HG03432 (cell line): ENCODE results near the gene TMEM107.

Experiments used
- ATAC-seq: cut with Tn5 transposase; IDR thresholded peaks from one replicate; pipeline ENCODE4 v1.9.1; 2021; ENCODE audit warnings: mild to moderate bottlenecking, moderate library complexity; ENCODE audit not compliant: unreplicated experiment

The TMEM107 gene

DNA sequence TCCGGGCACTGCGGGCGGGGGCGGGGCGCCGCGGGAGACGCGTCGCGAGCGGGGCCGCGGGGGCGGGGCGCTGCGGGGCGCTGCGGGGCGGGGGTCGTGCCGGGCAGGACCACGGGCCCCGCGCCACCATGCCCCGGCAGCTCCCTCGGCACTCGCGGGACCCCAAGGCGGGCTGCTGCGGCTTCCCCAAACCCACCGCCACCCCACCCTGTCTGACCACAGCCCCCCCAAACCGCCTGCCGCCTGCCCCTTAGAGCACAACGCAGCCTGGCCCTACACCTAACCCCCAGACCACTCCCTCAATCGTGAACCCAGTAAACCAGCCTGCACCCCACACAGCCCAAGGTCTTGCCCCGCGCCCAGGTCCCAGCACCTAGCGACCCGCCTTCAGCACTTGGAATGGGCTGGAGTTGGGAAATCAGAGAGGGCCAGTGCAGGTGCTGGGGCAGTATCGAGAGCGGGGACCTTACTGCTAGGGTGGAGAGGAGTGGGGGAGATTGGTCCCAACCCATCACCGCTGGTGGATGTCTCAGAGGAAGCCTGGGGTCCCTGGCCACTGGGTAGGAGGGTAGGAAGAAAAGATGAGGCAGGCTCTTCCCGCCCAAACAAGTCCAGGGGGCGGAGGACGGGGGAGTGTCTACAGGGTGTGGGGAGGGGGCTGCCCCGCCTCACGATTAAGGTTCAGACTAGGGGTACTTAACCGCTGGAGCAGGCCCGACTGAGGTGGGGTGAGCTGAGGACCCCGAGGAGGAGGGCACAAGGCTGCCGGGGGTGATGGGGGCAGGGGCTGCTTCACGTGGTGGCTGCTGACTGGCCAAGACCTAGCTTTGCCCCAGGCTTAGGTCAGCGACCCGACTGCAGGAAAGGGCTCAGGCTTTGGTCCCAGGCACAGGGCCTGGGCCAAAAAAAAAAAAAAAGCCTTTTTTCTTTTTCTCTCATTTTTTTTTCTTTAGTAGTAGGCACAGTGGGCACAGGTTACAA lies 12.9 kb downstream of the TMEM107 start:
- ATAC-seq = no peak

DNA sequence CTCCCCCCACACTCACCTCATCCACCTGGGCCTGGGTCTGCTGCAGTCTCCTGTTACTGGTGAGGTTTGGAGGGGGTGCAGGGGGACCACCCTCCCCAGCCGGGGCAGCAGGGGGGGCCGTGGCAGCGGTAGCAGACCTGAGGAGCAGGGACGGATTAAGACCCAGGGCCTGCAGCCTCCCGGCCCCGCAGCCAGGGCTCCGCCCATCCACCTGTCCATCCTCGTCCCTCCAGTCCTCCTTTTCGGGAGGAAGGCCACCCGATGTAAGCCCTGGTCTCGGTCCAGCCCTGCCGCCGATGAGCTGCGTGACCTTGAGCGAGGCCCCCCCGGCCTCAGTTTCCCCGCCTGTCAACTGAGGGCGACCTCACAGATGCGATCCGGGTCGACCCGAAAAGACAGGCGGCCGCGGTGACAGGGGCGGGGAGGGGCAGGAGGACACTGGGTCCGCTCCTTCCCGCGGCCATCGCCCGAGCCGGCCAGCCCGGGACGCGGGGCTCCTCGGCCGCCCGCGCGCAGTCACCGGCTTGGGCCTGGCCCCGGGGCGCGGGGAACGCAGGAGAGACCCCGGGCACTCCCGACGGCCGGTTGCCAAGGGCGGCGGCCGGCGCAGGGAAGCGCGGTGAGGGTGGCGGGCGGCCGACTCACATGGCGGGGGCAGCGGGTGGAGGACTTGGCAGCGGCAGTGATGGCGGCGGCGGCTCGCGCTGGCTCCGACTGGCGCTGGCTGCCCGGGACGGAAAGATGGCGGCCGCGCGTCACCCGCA lies 13.8 kb downstream of the TMEM107 start, which contains the start of gene VAMP2:
VAMP2 (minus strand) TSS at position 716 of the 764 bp plus-strand sequence; CDS start at position 647, 69 bp downstream.
- ATAC-seq = peak; percentile 42

DNA sequence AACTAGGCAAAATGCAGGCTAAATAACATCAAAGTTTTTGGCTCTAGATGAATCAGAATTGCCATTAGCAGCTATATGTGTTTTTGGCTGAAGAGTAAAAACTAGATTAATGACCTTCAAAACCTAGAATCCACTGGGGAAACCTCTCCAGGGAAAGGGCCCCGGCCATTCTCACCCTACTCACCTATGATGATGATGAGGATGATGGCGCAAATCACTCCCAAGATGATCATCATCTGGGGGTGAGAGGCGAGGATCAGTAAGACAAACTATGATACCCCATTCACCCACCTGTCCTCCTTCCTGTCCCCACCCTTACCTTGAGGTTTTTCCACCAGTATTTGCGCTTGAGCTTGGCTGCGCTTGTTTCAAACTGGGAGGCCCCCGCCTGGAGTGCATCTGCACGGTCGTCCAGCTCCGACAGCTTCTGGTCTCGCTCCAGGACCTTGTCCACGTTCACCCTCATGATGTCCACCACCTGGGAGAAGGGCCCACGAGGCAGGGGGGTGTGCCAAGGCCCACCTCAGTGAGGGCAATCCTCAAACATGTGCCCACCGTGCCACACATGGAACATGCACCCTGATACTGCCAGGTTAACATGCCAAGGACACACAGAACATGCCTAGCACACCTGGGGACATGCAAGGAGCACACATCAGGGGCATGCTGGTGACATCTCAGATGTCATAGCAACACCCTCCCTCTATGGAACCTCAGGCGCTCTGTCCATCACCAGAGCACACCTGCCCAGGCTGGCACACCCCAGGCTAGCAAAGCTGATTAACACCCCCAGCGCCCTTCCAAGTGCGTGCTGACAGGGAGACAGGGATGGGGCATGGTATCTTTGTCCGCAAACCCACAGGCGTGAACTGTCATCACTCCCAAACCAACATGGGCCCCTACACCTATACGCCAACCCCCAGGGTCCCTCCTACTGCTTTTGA lies 14.6 kb downstream of the TMEM107 start:
- no peak for ATAC-seq

DNA sequence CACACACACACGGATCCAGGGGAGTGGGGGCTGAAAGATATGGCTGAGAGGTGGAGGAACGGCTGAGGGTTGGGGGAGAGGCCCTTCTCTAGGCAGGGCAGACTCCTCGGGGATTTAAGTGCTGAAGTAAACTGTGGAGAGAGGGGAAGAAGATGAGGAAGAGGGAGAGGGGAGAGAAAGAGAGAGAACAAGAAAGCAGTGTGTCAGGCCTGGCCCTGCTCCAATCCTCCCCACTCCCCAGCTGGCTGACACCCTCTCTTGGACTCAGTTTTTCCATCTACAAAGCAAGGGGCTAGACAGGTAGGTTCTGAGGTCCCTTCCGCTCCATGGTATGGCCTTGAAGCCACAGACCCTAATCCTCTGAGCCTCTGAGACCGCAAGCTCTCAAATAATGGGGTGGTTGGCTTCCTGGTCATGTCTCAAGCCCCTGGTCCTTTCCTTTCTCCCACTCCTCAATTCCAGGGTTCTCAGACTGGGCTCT lies 15.4 kb downstream of the TMEM107 start:
- ATAC-seq = no peak

DNA sequence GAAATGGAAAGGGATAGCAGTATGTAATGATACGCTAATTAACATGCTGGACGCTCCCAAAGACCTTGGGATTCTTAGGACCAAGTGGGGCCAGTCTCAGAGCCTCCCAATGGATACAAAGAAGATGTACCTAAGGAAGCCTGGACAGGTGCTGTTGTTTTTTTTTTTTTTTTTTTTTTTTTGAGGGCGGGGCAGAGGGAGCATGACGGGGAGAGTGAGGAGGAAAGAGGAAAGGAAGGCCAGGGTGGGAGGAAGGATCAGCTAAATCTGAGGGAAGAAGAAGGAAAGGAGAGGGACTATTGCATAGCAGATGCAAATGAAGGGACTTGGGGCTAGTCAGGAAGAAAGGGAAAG lies 16.0 kb downstream of the TMEM107 start:
- ATAC-seq = no peak

DNA sequence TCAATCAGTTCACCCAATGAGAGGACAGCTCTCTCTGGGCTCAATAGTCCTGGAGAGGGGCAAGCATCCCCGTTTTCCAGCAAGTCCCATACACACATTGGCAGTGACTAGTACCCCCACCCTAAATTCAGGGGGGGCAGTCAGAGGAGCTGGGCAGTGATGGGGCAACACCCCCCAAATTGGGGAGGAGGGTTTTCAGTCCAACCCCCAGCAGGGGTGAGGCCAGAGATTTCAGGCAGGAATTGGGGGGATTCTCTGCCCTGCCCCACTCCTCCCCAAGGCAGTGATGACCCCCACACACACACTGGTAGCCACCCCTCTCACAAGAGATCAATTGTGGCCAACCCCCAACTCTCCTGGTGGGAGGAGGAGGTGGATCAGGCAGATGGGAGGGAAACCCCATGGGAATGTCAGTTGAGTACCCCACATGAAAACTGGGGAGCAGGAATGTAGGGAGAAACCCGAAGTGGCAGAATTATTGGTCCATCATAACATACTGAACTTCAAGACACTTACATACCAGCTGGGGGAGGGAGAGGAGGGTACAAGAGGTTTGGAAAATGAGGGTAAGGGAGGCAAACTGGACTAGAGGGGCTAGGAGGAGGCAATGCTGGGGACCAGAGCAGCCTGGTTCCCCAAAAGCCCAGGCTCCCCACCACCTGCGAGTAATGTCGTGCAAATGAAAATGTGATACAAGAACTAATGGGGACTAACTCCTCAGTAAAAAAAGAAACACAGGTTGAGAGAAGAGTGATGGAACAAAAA lies 16.5 kb downstream of the TMEM107 start:
- no peak for ATAC-seq

DNA sequence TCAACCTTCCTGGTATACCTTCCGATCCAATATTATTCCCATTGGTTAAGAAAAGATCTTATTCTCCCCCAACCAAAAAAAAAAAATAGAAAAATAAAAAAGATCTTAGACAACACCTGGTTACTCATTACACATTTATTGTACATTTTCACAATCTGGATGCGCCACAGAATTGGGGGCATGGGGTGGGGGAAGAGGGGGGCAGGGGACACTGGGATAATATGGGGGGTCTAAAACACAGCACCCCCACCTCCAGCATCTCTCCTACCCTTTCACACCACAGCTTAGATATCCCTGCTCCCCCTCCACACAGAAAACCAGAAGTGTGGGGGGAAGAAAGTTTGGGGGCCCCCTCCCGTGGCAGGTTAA lies 17.2 kb downstream of the TMEM107 start:
- no peak for ATAC-seq

DNA sequence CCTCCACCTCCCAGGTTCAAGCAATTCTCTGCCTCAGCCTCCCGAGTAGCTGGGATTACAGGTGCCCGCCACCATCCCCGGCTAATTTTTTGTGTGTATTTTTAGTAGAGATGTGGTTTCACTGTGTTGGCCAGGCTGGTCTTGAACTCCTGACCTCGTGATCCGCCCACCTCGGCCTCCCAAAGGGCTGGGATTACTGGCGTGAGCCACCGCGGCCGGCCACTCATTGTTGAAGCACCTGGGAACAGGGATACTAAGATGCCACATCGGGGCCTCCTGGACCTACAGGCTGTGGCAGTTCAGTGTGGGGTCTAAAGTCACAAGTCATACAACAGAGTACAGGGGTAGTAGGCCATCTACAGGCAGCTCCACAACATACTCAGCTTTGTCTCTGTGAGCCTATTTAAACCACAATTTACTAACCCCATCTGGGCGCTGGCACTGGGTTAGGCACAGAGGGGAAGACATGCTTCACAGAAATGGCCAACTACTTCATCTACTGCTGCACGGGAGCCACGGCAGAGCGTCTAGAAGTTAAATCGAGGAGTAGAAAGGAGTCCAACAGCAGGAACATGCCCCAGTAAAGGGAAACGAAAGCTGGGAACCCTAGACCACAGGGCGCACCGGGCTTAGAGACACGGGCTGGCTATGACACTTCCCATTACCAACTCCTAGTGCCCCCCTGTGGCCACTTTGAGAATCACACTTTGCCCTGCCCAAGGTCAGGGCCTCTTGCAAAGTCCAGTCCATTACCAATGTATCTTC lies 17.7 kb downstream of the TMEM107 start:
- no peak for ATAC-seq

DNA sequence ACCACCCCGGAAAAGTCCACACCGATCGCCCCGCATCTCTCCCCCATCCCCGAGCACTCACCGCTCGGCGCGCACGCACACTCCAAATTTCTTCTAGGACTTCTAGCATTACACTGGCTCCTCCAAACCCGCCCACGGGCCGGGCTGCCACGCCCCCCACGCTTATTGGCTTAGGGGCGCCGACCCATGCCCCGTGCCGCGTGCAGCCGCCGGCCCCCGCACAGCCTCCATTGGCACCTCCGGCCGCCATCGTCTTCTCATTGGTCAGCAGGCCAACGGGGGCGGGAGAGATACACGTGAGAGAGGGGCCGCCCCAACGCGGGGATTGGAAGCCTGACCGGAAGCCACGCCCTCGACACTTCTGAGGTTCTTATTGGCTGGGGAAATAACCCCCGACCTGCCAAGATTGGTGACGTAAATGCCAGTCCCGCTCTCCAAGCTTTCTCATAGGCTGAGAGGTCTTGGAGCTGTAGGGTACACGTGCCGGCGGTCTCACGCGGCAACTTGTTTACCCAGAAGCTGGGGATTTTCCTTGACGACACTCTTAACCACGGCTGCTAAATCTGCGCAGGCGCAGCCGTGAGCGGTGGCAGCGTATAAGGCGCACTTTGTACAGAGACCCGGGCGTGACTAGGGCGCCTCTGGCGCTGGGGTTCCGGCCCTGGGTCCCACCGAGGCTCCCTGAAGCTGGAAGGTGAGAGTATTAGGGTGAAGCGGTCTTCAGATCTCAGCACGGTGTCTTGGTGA lies 19.8 kb downstream of the TMEM107 start:
- ATAC-seq = peak; percentile 77

DNA sequence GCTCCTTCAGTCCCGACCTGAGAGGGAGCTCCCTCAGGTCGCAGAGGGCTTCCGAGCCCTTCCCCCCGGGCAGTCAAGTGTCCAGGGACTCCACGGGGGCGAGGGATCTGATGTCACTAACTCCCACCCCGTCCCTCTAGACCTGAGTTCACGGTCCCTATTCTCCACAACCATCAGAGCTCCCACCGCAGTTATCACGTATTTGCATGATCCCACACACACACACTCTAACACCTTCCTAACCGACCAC lies 20.3 kb downstream of the TMEM107 start:
- ATAC-seq = no peak

DNA sequence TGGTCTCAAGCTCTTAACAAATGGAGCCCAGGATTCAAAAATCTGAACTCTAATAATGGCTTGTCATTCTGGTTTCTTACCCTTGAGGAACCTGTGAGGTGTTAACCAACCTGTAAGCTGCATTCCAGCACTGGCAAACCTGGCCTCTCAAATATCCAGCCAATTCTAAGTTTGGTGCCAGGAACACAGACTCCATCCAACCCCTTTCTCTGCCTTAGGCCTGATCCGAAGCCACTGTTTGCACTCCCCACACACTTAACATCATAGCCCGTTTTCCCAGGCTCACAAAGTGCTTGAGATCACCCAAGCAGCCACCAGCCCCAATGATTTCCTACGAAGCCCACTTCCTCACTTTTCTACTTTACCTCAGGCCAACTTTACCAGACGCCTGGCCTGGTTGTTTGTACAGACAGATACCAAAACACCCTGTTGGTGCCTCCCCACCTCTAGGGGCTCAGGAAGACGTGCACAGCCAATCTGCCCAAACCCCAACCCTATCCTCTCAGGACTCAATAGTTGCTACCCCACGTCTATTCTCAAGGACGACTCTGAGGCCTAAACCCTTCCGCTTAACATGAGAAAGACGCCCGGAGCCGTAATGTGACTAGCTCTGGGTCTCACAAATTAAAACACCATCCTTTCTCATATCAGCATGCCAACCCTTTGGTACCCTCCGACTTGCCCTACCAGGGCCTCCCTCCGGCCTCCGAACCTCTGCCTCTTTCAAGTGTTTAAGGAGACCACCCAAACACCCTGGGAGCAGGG lies 20.8 kb downstream of the TMEM107 start:
- ATAC-seq = no peak

DNA sequence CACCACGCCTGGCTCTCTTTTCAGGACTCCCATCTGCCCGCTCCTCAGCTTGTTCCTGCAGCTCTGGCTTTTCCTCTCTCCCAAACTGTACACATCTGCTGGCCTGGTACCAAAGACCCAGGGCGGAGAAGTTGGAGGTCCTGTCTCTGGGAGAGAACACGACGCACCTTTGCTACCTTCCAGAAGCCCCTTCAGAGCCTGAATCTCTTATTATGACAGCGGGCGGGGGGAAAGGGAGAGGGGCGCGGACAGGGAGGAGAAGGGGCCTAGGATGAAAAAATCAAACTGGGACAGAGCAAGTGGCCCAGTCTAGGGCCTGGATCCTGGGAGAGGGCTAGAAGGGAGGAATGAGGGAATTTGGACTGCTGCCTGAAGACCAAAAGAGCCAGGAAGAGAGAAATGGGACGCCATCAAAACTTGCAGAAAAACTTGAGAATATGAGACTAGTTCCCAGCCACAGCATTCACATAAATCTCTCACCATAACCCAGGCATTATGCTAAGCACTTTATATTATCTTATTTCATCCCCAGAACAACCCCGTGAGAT lies 21.5 kb downstream of the TMEM107 start:
- no peak for ATAC-seq

DNA sequence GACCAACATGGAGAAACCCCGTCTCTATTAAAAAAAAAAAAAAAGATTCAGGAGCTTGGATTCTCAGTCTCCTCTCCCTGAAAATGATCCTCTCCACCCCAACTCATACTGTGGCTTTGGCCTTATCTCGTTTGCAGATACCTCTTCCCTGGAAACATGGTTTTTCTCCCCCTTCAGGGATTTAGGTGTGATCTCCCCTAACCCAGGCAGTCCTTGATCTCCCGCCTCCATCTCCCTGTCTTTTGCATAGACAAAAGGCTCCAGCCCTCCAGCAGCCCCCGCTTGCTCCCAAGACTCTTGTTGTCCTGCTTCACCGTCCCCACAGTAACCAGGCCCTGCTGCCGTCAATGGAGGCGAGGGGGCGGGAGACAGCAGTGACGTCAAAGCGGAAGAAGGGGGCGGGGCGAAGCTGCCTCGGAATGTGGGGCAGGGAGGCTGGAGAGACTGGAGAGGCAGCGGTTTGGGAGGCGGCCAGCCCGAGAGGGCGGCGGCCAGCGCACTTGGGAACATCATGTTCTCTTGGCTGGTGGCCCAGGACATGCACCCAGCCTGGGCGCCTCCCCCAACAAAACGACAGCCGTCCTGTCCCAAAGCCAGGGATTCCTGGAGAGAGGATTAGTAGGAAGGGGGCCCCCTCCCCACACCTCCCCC lies 22.1 kb downstream of the TMEM107 start:
- no peak for ATAC-seq

DNA sequence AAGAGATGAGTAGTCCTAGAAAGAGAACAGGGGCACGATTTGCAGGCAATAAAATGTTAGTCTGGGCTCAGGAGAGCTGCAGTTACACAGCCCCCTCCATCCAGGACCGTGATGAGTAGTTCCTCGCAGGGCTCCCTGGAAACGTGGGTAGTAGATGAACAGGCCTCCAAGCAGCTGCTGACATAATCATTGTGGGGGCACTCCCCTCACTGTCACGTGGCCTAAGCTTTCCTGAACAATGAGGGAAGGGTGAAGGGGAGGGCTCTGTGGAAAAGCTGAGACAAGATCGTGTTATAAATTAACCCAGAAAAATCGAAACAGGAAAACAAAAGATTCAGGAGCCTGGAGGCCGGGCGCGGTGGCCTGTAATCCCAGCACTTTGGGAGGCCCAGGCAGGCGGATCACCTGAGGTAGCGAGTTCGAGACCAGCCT lies 22.6 kb downstream of the TMEM107 start:
- ATAC-seq = no peak

DNA sequence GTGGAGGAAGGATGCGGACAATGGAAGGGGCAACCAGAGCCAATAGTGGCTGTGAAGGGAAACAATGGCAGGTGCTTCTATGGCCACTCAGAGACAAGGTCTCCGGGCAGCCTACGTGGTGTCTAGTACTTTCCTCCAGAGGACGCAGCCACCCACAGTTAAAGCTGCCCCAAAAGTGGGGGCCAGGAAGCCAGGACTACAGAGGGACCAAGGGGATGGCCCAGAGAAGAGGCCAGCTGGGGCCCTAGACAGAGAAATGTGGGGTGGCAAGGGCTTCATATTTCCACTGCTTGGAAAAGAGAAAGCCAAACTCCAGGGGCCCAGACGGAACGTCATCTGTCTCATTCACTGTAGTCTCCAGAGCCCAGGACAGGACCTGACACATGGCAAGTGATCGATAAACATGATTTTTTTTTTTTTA lies 23.1 kb downstream of the TMEM107 start:
- no peak for ATAC-seq

DNA sequence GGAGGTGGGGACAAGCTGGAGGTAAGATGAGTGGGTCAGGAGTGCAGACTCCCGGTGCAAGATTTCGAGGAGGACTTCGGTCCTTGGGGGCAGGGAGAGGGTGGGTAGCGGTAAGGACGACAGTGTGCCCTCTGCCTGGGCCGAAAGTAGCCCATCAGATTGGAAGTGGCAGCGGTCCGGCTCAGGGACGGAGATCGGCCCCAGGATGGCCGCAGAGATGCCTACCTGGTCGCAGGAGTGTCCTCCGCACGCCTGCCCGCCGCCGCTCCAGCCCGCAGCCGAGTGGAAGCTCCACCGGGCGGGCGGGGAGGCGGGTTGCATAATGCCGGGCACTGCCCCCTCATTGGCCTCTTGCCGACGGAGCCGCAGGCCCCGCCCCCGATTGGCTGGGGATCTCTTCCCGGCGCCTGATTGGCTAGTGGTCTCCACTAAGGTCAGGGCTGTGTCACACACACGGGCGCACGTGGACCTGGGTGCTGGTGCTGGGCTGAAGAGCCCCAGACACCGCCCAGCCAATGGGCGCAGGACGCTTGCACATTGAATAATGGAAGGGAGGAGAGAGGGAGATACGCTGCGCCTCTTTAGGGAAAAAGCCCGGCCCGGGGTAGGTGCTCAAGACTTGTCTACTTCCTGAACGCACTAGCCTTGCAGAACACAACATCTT lies 23.9 kb downstream of the TMEM107 start, which contains the start of gene PER1:
PER1 (minus strand) TSS at position 293 of the 664 bp plus-strand sequence. CDS start 1,698 bp downstream, outside the sequence.
- peak; percentile 25 for ATAC-seq
